Bronchial smooth muscle cell (primary cell): ENCODE results near the gene GYG1. TPM values are rescaled to one million over a fixed set of nuclear protein-coding genes. Genes with fewer than 3 reads are reported as not detected.

ENCODE experiments used
- total RNA-seq: library from RNA; depleted of rRNA; stranded (reverse); fragments of >200 nt; gene quantifications from 2 replicates; pipeline ENCODE4 v1.2.1, GENCODE V29; 2014

Gene GYG1
- total RNA-seq, result 26.2 and 38.5 TPM in 2 replicates

GRCh38 chr3:148991219-148992026 lies at the start of gene GYG1:
TSS of gene GYG1 (plus strand) at chr3:148991540. CDS start at chr3:148991641, 101 bp downstream.

Other genes starting within 250 kb of the GYG1 start
- 0.17 TPM in 1 of 2 replicates, not detected in the other for gene CPB1, start 163.7 kb upstream of the GYG1 start, total RNA-seq
- not detected in 2 replicates for gene CPA3, start 126.2 kb upstream of the GYG1 start, total RNA-seq
- 27.7 and 40.2 TPM in 2 replicates for gene HLTF, start 95.0 kb downstream of the GYG1 start, total RNA-seq
- gene HPS3, start 138.1 kb downstream of the GYG1 start, total RNA-seq, result 19.1 and 23.6 TPM in 2 replicates
- gene CP, start 230.3 kb downstream of the GYG1 start, total RNA-seq, result 0.52 TPM in 1 of 2 replicates, not detected in the other